HFF-Myc (cell line): Measurements from ENCODE around the gene CELA2A.

Experiments used
- DNase-seq: peaks from one replicate; pipeline ENCODE4 v3.0.0-alpha.2; 2011; ENCODE audit warnings: low read depth; ENCODE audit errors: extremely low read depth
- H3K4me3 ChIP-seq: replicated peaks from 2 replicates; pipeline ENCODE4 v1.5.1; 2011; ENCODE audit warnings: low read depth, mild to moderate bottlenecking, control low read depth, low read length
- CTCF ChIP-seq: IDR thresholded peaks from 2 replicates; pipeline ENCODE4 v1.5.1; 2012; ENCODE audit warnings: mild to moderate bottlenecking, low read depth, low read length, control low read depth; ENCODE audit errors: missing control alignments

The CELA2A gene

GRCh38 chr1:15504436-15504835, 47.9 kb downstream of the CELA2A start:
- no peak overlapping the region for H3K4me3 ChIP-seq
- no peak for TF ChIP-seq CTCF
- DNase-seq, result no peak

GRCh38 chr1:15506831-15507230, 50.3 kb downstream of the CELA2A start:
- no peak for DNase-seq
- H3K4me3 ChIP-seq, result no peak overlapping the region
- no peak for TF ChIP-seq CTCF

- DNase-seq, result no peak
- no peak overlapping the region for H3K4me3 ChIP-seq
- TF ChIP-seq CTCF, result no peak
These were observed 50.7 kb downstream of the CELA2A start for GRCh38 chr1:15507278-15507677.

- no peak overlapping the region for H3K4me3 ChIP-seq
- DNase-seq, result no peak
- TF ChIP-seq CTCF, result no peak
These were observed 52.4 kb downstream of the CELA2A start for GRCh38 chr1:15508700-15509487.

GRCh38 chr1:15509586-15509985, 53.1 kb downstream of the CELA2A start:
- H3K4me3 ChIP-seq, result no peak overlapping the region
- DNase-seq, result no peak
- no peak for TF ChIP-seq CTCF

GRCh38 chr1:15510611-15511405, 54.3 kb downstream of the CELA2A start:
- no peak overlapping the region for H3K4me3 ChIP-seq
- TF ChIP-seq CTCF, result no peak
- DNase-seq, result no peak
